Brain microvascular endothelial cell (primary cell): ENCODE results near the gene TSC2.

Experiments used
- DNase-seq: peaks from one replicate; pipeline ENCODE4 v3.0.0-alpha.2; 2020
- H3K27ac ChIP-seq: fragments of 250-450 bp; sonication (Bioruptor Pico); 2 replicates; pipeline ENCODE4 v1.5.1; 2020; ENCODE audit warnings: mild to moderate bottlenecking, moderate library complexity
- H3K27me3 ChIP-seq: fragments of 250-450 bp; sonication (Bioruptor Pico); replicated peaks from 2 replicates; pipeline ENCODE4 v1.5.1; 2020; ENCODE audit warnings: mild to moderate bottlenecking
- H3K36me3 ChIP-seq: fragments of 250-450 bp; sonication (Bioruptor Pico); replicated peaks from 2 replicates; pipeline ENCODE4 v1.5.1; 2020; ENCODE audit warnings: mild to moderate bottlenecking
- H3K4me3 ChIP-seq: 2 replicates; pipeline ENCODE4 v1.5.1; 2011; ENCODE audit warnings: low read depth, mild to moderate bottlenecking, control low read depth, low read length, moderate library complexity
- in situ Hi-C: cut with HindIII; loops from 2 replicates; pipeline ENCODE4 v1.10.0; 2017; ENCODE audit warnings: low sequenced_read_pairs, low pct_ligation_motif_present
- TF ChIP-seq, protein P1 (sequence below): IDR thresholded peaks from 2 replicates; pipeline ENCODE4 v1.5.1; 2011; ENCODE audit warnings: low read depth, mild to moderate bottlenecking, moderate library complexity, low read length, control low read depth, inconsistent platforms; ENCODE audit errors: missing control alignments

TSC2 gene

DNA sequence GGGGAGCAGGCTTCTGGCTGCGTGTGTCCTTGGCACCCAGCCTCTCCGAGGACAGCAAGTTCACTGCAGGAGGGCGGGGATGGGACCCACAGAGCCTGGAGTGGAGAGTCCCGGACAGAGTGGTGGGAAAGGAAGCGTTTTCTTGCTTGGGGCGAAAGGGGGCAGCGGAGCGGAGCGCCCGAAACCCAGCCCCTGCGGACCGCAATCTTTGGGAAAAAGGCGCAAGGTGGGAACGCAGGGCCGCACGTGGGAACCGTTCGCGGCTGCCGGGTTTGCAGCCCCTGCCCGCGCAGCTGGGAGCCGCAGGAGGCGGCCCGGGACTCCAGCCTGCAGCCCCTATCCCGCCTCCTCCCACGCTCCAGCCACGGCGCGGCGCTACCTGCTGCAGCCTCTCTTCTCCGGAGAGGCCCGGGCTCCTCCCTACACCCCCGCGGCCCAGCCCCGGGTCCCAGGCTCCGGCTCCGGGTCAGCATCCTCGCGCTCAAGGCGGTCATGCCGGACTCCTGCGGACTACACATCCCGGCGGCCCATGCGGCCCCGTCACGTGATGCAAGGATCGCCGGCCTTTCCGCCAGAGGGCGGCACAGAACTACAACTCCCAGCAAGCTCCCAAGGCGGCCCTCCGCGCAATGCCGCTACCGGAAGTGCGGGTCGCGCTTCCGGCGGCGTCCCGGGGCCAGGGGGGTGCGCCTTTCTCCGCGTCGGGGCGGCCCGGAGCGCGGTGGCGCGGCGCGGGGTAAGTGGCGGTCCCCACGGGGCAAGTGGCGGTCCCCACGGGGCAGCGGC, at the start of gene TSC2, which contains the start of gene NTHL1:
Gene TSC2, plus strand, starts transcription at position 656 of the 786 bp plus-strand sequence. CDS start 631 bp downstream, outside the sequence.
Gene NTHL1, minus strand, starts transcription at position 505 of the 786 bp plus-strand sequence. Its CDS starts 11 bp downstream, at position 494.
- H3K27ac ChIP-seq, result no peak within 1 kb of the TSS
- H3K27me3 ChIP-seq, result no peaks in the 10 kb centered on the region
- TF ChIP-seq, protein P1, sequence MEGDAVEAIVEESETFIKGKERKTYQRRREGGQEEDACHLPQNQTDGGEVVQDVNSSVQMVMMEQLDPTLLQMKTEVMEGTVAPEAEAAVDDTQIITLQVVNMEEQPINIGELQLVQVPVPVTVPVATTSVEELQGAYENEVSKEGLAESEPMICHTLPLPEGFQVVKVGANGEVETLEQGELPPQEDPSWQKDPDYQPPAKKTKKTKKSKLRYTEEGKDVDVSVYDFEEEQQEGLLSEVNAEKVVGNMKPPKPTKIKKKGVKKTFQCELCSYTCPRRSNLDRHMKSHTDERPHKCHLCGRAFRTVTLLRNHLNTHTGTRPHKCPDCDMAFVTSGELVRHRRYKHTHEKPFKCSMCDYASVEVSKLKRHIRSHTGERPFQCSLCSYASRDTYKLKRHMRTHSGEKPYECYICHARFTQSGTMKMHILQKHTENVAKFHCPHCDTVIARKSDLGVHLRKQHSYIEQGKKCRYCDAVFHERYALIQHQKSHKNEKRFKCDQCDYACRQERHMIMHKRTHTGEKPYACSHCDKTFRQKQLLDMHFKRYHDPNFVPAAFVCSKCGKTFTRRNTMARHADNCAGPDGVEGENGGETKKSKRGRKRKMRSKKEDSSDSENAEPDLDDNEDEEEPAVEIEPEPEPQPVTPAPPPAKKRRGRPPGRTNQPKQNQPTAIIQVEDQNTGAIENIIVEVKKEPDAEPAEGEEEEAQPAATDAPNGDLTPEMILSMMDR, result peak; percentile 45
- peak; percentile 95 for DNase-seq
- H3K36me3 ChIP-seq, result peaks cover 13% of the 10 kb centered on the region
- in situ Hi-C loops, result no loop called here
- peak within 1 kb of the TSS; percentile 83 for H3K4me3 ChIP-seq

DNA sequence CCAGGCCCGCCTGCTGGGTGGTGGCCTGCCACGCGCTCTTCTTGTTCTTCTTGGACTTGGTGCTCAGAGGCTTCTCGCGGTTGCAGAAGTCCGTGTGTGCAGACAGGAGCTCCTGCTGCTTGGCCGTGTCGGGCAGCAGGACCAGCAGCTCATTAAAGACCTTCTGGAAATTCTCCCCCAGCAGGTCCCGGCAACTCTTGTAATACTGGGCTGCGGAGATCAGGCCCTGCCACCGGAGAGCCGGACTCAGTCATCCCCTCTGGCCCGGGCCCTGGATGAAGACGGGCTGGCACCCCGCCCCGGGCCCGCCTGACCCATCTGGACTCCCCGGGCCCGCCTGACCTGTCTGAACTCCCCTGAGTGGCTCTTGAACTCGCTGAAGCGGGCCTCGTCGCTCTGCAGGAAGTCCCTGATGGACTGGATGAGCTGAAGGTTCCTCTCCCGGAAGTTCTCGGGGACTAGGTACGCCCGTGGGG, 49.4 kb upstream of the TSC2 start:
- no peak overlapping the region for H3K4me3 ChIP-seq
- peaks cover 67% of the 10 kb centered on the region for H3K36me3 ChIP-seq
- H3K27ac ChIP-seq, result no peak overlapping the region
- TF ChIP-seq, protein P1, result no peak
- no peak for DNase-seq
- H3K27me3 ChIP-seq, result no peaks in the 10 kb centered on the region
- in situ Hi-C loops, result no loop called here

DNA sequence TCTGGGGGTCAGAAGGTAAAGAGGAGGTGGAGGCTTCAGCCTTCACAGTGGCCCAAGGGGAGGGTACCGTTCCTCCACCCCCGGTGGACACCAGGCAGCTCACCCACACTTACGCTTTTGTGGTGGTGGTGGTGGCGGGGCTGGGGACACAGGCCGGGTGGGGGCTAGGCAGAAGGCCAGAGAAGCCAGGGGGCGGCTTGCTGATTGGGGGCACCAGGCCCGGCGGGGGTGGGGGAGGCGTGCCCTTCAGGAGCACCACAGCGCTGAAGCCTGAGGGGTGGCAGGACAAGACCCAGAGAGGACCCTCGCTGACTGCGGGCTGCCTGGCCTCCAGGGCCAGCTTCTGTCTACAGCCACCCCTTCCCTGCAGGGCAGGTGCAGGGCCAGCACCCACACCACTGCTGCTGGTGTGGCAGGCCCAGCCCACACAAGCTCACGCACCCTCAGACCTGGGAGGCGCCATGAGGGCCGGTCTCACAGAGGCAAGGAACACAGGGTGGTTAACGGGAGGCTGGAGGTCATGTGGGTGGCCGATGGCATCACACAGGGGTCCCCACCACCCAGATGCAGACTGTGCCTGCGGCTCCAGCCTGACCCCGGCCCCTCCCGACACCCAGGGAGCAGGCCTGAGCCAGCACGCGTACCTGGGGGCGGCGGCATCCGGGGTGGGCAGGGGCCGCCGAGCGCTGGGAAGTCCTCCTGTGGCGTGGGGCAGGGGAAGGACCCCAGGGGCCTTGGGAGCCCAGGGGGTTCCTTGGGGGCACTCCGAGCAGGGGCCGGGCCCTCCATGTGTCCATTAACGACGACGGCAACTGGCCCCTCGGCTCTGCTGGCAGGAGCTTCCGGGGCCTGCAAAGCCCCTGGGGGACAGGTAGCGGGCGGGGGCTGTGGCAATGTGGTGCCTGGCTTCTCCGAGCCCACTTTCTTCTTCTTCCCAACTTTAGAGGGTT, 48.7 kb upstream of the TSC2 start:
- peaks cover 69% of the 10 kb centered on the region for H3K36me3 ChIP-seq
- no peak overlapping the region for H3K27ac ChIP-seq

DNA sequence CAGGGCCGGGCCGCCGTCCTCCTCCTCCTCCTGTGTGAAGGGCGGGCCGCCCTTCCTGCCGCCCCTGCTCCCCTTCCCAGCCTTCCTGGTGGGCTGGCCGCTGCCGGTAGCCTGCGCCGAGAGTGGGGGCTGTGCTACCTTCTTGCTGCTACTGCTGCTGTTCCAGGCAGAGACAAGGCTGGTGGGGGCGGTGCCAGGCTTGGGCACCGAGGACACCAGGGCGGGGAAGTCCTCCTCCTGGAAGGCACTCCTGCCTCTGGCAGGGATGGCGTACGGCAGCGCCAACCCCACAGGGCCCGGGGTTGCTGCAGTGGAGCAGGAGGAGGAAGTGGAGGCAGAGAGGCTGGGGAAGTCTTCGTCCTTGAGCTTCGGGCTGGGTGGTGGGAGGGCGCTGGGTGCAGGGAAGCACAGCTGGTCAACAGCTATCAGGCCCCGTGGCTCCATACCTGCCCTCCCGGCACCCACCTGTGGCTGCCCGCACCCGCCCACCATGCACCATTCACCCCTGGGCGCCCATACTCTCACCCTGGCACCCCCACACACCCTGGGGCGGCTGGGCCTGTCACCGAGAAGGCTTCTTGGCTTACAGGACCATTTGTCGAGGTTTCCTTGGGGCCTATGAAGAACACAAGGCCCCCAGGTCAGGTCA, 47.8 kb upstream of the TSC2 start:
- Histone ChIP-seq H3K4me3 (no peak overlapping the region), H3K27me3 (no peaks in the 10 kb centered on the region), H3K27ac (no peak overlapping the region), H3K36me3 (peaks cover 69% of the 10 kb centered on the region)
- DNase-seq, result no peak
- in situ Hi-C loops, result no loop called here
- TF ChIP-seq, protein P1, result no peak

More for the DNA sequence above, 48.7 kb upstream of the TSC2 start:
- no peak for DNase-seq
- TF ChIP-seq, protein P1, result no peak
- Histone ChIP-seq H3K4me3 (no peak overlapping the region), H3K27me3 (no peaks in the 10 kb centered on the region)
- in situ Hi-C loops, result no loop called here

DNA sequence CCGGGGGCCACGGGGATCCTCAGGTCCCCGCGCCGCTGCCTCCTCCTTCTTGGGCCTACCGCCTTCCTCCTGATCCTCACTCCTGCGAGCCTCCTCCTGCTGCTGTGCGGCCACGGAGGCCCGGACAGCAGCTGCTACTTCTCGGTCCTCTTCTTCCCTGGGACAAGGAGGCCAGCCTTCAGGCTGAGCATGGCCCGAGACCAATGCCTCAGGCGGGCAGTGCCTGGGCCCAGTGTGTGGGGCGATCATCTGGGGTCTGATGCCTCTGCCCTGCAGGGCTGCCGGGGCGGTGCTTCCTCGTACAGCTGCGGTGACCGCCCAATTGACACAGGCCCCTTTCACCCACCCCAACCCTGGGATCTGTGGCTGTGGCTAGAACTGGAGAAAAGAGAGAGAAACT, 46.8 kb upstream of the TSC2 start:
- TF ChIP-seq, protein P1, result no peak
- H3K27me3 ChIP-seq, result no peaks in the 10 kb centered on the region
- in situ Hi-C loops, result no loop called here
- no peak overlapping the region for H3K27ac ChIP-seq
- H3K4me3 ChIP-seq, result no peak overlapping the region
- peaks cover 69% of the 10 kb centered on the region for H3K36me3 ChIP-seq
- no peak for DNase-seq
